Ascending aorta (tissue), 2 donors: ENCODE measurements around the gene CDT1. TPM values are rescaled to one million over a fixed set of nuclear protein-coding genes. Genes with fewer than 3 reads are reported as not detected.

Experiments used
- DNase-seq, 2 donors: peaks; one replicate each; pipeline ENCODE4 v3.0.0-alpha.2; 2019; ENCODE audit warnings: low spot score in 2 of 2
- H3K27ac ChIP-seq, 2 donors: fragments of 200-600 bp; sonication (generic); one replicate each; pipeline ENCODE4 v1.5.1; 2016 to 2017; ENCODE audit warnings: mild to moderate bottlenecking in 1 of 2
- H3K27me3 ChIP-seq: fragments of 200-600 bp; sonication (generic); one replicate; pipeline ENCODE4 v1.5.1; 2017
- H3K36me3 ChIP-seq, 2 donors: fragments of 200-600 bp; sonication (generic); one replicate each; pipeline ENCODE4 v1.5.1; 2016
- H3K4me1 ChIP-seq, 2 donors: fragments of 200-600 bp; sonication (generic); one replicate each; pipeline ENCODE4 v1.5.1; 2016 to 2017; ENCODE audit warnings: mild to moderate bottlenecking in 1 of 2
- H3K4me3 ChIP-seq, 2 donors: fragments of 200-600 bp; sonication (generic); one replicate each; pipeline ENCODE4 v1.5.1; 2016 to 2017; ENCODE audit warnings: mild to moderate bottlenecking in 1 of 2
- H3K9me3 ChIP-seq, 2 donors: fragments of 200-600 bp; sonication (generic); one replicate each; pipeline ENCODE4 v1.5.1; 2016
- intact Hi-C: fragments of 100-400 bp; cut with DNase I; formaldehyde crosslinking; loops from one replicate; pipeline ENCODE4 v1.15.1; 2023
- total RNA-seq: library from RNA; depleted of rRNA; stranded (reverse); fragments of >200 nt; gene quantifications from one replicate; pipeline ENCODE4 v1.1.0, GENCODE V29; 2016
- TF ChIP-seq, protein P1 (sequence below), 3 experiments: fragments of 200-600 bp in 2 of 3; fragments of 450-650 bp in 1 of 3; sonication (generic) in 2 of 3; IDR thresholded peaks; one replicate each; pipeline ENCODE4 v1.5.1; 2016 to 2019; ENCODE audit warnings: antibody characterized with exemption in 3 of 3, mild to moderate bottlenecking in 1 of 3, moderate library complexity in 1 of 3

The CDT1 gene
- total RNA-seq, 1 donor from 2014 or later = not detected

DNA sequence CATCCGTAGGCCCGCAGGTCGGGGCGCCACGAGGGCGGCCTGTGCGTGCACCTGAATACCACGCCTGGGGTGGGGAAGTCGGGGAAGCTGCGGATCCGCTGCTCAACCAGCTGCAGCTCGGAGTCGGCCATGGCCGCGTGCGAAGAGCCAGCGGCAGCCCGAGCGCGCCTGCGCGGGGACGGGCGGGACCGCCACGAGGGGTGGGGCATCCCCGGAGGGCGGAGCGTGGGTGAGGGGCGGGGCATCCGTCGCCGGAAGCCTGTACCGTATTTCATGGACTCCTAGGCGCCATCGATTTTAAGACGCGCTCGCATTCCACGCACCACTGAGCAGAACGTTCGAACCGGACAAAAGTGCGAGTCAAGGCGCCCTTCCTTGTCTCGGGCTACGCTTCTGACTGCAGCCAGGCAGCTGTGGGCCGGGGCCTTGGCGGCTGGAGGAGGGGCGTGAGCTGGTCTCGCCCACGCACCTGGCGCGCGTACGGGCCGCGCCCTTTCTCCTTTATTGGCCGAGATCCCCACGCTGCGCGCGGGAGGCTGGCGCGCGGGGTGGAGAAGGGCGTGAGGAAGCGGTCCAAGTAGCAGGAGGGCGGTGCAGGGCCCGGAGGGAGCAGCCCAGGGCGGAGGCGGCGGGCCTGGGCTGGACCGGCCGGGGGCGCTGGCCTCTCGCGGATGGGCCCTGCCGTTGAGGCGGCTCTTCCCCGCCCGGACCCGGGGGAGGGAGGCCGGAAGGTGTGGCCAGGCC lies 8.4 kb downstream of the CDT1 start, which contains the start of gene APRT:
TSS of gene APRT (minus strand) at position 160 of the 744 bp plus-strand sequence. CDS start at position 131, 29 bp downstream.
- TF ChIP-seq, protein P1, sequence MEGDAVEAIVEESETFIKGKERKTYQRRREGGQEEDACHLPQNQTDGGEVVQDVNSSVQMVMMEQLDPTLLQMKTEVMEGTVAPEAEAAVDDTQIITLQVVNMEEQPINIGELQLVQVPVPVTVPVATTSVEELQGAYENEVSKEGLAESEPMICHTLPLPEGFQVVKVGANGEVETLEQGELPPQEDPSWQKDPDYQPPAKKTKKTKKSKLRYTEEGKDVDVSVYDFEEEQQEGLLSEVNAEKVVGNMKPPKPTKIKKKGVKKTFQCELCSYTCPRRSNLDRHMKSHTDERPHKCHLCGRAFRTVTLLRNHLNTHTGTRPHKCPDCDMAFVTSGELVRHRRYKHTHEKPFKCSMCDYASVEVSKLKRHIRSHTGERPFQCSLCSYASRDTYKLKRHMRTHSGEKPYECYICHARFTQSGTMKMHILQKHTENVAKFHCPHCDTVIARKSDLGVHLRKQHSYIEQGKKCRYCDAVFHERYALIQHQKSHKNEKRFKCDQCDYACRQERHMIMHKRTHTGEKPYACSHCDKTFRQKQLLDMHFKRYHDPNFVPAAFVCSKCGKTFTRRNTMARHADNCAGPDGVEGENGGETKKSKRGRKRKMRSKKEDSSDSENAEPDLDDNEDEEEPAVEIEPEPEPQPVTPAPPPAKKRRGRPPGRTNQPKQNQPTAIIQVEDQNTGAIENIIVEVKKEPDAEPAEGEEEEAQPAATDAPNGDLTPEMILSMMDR (IDR thresholded peaks at IDR 0.05) = peak in 2 of 3 experiments; percentile 41 to 44
- Histone ChIP-seq H3K9me3 (no peaks in the 10 kb centered on the region), H3K27me3 (no peaks in the 10 kb centered on the region), H3K4me1 (peaks cover 8 to 21% of the 10 kb centered on the region in 2 donors), H3K27ac (peak within 1 kb of the TSS; percentile 86 to 93), H3K36me3 (peaks cover 12 to 22% of the 10 kb centered on the region in 2 donors), H3K4me3 (peak within 1 kb of the TSS; percentile 80 to 83)
- DNase-seq = peak; percentile 65 to 96
- intact Hi-C loops = loop anchor here (1.0 to 5.0 kb wide), 7 partner anchors 9 to 1160 kb away; partner anchors contain the start of genes CDT1, MVD, PIEZO1 and TRAPPC2L

DNA sequence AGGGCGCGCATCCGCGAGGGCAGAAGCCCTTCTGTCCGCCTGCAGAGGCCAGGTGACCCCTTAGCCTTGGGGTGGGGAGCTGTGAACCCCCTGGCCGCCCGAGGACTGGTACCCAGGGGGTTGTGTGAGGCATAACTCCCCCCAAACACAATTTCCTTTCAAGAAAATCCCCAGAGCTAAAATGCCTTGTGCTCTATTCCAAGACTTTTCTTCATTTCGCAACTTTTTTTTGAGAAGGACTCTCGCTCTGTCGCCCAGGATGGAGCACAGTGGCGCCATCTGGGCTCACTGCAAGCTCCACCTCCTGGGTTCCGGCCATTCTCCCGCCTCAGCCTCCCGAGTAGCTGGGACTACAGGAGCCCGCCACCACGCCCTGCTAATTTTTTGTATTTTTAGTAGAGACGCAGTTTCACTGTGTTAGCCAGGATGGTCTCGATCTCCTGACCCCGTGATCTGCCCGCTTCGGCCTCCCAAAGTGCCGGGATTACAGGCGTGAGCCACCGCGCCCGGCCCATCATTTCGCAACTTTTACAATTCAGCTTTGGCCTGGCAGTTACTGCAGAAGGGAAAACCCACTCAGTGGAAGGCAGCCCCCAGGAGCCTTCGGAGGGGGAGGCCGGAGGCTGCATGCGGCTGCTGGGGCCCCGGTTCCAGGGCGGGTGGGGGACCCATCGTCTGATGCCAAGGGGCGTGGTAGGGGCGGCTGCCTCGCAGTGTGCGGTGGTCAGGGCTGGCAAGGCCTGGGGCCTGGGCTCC lies 9.1 kb downstream of the CDT1 start:
- peak in 1 of 2 donors; percentile 80 for DNase-seq
- TF ChIP-seq, protein P1 (IDR thresholded peaks at IDR 0.05) = peak in 1 of 3 experiments; percentile 5

DNA sequence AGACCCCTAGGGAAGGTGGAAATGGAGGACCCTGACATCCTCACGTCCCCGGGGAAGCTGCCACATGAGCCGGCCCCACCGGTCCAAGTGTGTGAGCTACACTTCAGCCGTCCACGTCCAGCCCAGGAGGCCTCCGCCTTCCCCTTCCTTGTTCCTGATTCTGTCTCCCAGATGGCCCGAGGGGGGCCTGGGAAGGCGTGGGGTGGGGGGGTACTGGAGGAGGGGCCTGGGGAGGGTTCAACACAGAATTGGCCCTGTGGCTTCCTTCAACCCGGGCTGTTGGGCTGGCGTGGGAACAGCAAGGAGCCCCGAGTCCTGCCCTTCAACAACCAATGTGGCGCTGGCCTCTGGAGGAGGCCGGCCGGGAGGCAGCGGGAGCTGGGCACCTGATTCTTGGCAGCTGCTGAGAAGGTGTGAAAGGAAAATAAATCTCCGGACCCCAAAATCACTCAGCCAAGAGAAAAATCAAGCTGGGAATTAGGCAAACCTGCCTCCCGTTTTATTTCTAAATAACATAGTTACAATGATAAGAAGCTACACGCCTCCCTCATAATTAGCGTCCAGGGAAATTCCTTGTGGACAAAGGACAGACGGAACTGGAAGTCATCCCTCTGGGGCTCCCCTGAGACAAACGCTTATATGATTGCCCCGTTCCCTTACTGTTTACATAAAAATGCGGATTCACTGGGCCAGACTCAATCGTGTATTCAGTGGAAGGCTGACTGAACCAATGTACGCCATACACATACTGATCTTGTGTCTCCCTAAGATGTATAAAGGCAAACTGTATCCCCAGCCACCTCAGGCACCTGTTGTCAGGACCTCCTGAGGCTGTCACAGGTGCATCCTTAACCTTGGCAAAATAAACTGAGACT lies 9.9 kb downstream of the CDT1 start:
- peak overlapping the region; percentile 86 to 93 for H3K27ac ChIP-seq
- peaks cover 8 to 14% of the 10 kb centered on the region in 2 donors for H3K36me3 ChIP-seq
- intact Hi-C loops = loop anchor here (2.0 to 5.0 kb wide), 3 partner anchors 151 to 1159 kb away; partner anchors contain the start of genes MVD and ZNF778
- DNase-seq = no peak
- H3K4me1 ChIP-seq = peaks cover 8 to 21% of the 10 kb centered on the region in 2 donors
- peak overlapping the region in 1 of 2 donors; percentile 83 for H3K4me3 ChIP-seq
- no peaks in the 10 kb centered on the region for H3K27me3 ChIP-seq
- no peaks in the 10 kb centered on the region for H3K9me3 ChIP-seq
- TF ChIP-seq, protein P1 (IDR thresholded peaks at IDR 0.05) = no peak

More for the DNA sequence above, 9.1 kb downstream of the CDT1 start:
- intact Hi-C loops = loop anchor here (1.0 to 5.0 kb wide), 4 partner anchors 27 to 1160 kb away; partner anchors contain the start of genes MVD, PIEZO1 and ZNF778
- Histone ChIP-seq H3K36me3 (peaks cover 12 to 22% of the 10 kb centered on the region in 2 donors), H3K9me3 (no peaks in the 10 kb centered on the region), H3K27ac (peak overlapping the region; percentile 86 to 93), H3K27me3 (no peaks in the 10 kb centered on the region), H3K4me3 (peak overlapping the region; percentile 80 to 83), H3K4me1 (peaks cover 8 to 21% of the 10 kb centered on the region in 2 donors)

DNA sequence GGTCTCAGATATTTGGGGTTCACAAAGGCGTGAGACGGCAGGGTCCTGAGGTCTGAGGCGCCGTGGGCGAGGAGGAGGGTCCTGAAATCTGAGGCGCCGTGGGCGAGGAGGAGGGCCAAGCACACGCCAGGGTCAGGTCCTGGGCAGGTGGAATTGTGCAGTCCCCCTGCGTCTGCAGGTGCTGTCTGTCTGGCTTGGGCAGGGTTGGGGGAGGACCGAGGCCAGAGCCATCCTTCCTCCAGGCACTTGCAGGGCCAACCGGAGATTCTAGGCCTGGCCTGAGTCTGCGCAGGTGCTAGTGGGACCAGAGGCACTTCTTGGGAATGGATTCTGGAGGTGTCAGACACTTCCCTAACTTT lies 10.5 kb downstream of the CDT1 start:
- intact Hi-C loops = loop anchor here (5.0 kb wide), 2 partner anchors 152 to 1158 kb away; partner anchors contain the start of gene MVD
- Histone ChIP-seq H3K4me1 (peaks cover 8 to 21% of the 10 kb centered on the region in 2 donors), H3K36me3 (peaks cover 4 to 9% of the 10 kb centered on the region in 2 donors), H3K27me3 (no peaks in the 10 kb centered on the region), H3K4me3 (no peak overlapping the region), H3K27ac (no peak overlapping the region), H3K9me3 (no peaks in the 10 kb centered on the region)
- DNase-seq = no peak
- TF ChIP-seq, protein P1 (IDR thresholded peaks at IDR 0.05) = no peak

DNA sequence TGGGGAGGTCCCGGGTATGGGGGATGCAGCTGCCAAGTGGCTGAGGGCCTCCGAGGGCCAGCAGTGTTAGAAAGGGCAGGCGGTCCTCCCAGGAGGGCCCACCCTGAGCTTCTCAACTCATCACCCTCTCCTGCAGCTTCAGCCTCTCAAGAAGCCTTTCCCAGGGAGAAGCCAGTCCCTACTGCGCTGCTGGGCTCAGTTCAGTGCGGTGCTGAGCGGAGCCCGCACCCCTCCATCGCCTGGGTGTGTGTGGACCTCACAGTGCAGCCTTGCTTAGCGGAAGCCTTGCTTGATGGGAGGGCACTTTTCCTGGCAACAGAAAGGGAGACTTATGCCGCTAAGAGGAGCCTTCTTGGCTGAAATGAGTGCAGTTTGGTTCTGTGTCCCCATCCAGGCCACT lies 11.6 kb downstream of the CDT1 start:
- TF ChIP-seq, protein P1 (IDR thresholded peaks at IDR 0.05) = no peak
- no peak for DNase-seq
- no peak overlapping the region for H3K27ac ChIP-seq
- H3K4me1 ChIP-seq = peaks cover 5 to 12% of the 10 kb centered on the region in 2 donors
- H3K36me3 ChIP-seq = no peaks in the 10 kb centered on the region
- intact Hi-C loops = no loop called here
- no peaks in the 10 kb centered on the region for H3K9me3 ChIP-seq
- H3K4me3 ChIP-seq = no peak overlapping the region
- no peaks in the 10 kb centered on the region for H3K27me3 ChIP-seq
